ENCODE data around the gene SPAG16. TPM values are rescaled to one million over a fixed set of nuclear protein-coding genes. Genes with fewer than 3 reads are reported as not detected.

SPAG16 gene
- total RNA-seq, 1 experiment from 2014 or later: 30.0 TPM

DNA sequence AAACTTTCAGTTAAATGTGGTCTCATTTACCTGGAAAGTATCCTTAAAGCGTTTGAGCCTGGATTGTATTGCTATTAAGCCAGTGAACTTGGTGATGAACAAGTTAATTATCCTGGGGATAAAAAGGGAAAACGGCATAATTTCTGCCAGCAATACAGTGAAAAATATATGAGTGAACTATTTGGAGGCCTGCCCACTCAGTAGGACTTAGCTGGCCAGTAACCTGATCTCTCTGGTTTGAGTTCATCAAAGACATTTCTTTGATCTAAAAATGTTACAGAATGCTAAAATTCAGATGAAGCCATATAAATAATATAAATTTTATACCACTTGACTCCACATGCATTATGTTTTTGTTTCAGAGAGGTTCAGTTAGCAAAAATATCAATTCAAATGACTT lies 885.5 kb downstream of the SPAG16 start:
- no peak overlapping the region for H3K4me2 ChIP-seq
- no peaks in the 10 kb centered on the region for H3K4me1 ChIP-seq (replicated peaks; ENCODE audit: insufficient read depth)
- H3K36me3 ChIP-seq (ENCODE audit: low read depth): no peaks in the 10 kb centered on the region
- ChIA-PET CTCF (no interaction called here), POLR2A (ENCODE audit: unreplicated experiment) (no interaction called here)
- no TSS peak for BruUV-seq (replicated peaks)
- H2AFZ ChIP-seq: no peak overlapping the region
- H3K27me3 ChIP-seq (ENCODE audit: insufficient read depth, low read depth): no peaks in the 10 kb centered on the region
- DNase-seq: no peak
- H3K9me3 ChIP-seq (ENCODE audit: insufficient read depth, low read depth): no peaks in the 10 kb centered on the region
- no peak for TF ChIP-seq EZH2 (IDR thresholded peaks at IDR 0.05; ENCODE audit: low read depth)
- no peak for TF ChIP-seq CTCF (conservative IDR thresholded peaks at IDR 0.05)
- H4K20me1 ChIP-seq (ENCODE audit: insufficient read depth): no peaks in the 10 kb centered on the region
- H3K9me2 ChIP-seq (ENCODE audit: insufficient read depth): no peaks in the 10 kb centered on the region
- H3K79me2 ChIP-seq (ENCODE audit: low read depth): no peaks in the 10 kb centered on the region
- no peak overlapping the region for H3K4me3 ChIP-seq
- intact Hi-C loops (cut with micrococcal nuclease; ENCODE audit: unreplicated experiment): no loop called here
- H3F3A ChIP-seq (ENCODE audit: insufficient read depth, low read depth): no peaks in the 10 kb centered on the region
- no peak overlapping the region for H3K27ac ChIP-seq

DNA sequence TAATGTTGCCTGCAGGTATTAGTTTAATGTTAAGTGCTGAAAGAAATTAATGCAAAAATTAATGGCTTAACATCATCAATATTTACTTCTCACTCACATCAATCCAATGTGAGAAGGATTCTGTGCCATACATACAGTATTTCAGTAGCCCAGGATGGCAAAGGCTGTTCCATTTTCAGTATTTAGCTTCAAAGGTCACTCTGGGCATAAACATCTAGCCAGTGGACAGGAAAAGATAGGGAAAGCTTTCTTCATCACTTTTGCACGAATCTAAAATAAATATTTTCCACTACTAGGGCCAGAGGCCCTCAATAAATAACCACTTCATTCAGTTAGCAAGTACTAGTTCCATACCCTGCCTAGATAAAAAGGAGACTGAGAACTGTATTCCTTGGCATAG lies 890.3 kb downstream of the SPAG16 start:
- Histone ChIP-seq H3K9me3 (ENCODE audit: insufficient read depth, low read depth) (no peaks in the 10 kb centered on the region), H3K36me3 (ENCODE audit: low read depth) (no peaks in the 10 kb centered on the region), H3K4me2 (no peak overlapping the region), H3K79me2 (ENCODE audit: low read depth) (no peaks in the 10 kb centered on the region), H2AFZ (peak overlapping the region; percentile 23; the same call in 1 of the 2 replicates), H4K20me1 (ENCODE audit: insufficient read depth) (no peaks in the 10 kb centered on the region), H3K4me3 (no peak overlapping the region), H3F3A (ENCODE audit: insufficient read depth, low read depth) (no peaks in the 10 kb centered on the region), H3K27ac (no peak overlapping the region), H3K27me3 (ENCODE audit: insufficient read depth, low read depth) (no peaks in the 10 kb centered on the region), H3K9me2 (ENCODE audit: insufficient read depth) (no peaks in the 10 kb centered on the region), H3K4me1 (replicated peaks; ENCODE audit: insufficient read depth) (no peaks in the 10 kb centered on the region)
- intact Hi-C loops (cut with micrococcal nuclease; ENCODE audit: unreplicated experiment): no loop called here
- no peak for TF ChIP-seq CTCF (conservative IDR thresholded peaks at IDR 0.05)
- no peak for TF ChIP-seq EZH2 (IDR thresholded peaks at IDR 0.05; ENCODE audit: low read depth)
- DNase-seq: no peak
- ChIA-PET CTCF (no interaction called here), POLR2A (ENCODE audit: unreplicated experiment) (no interaction called here)
- BruUV-seq (replicated peaks): no TSS peak

GRCh38 chr2:214180071-214180470 lies 895.8 kb downstream of the SPAG16 start:
- Histone ChIP-seq H3K4me1 (replicated peaks; ENCODE audit: insufficient read depth) (no peaks in the 10 kb centered on the region), H4K20me1 (ENCODE audit: insufficient read depth) (no peaks in the 10 kb centered on the region), H3K9me3 (ENCODE audit: insufficient read depth, low read depth) (no peaks in the 10 kb centered on the region), H3K9me2 (ENCODE audit: insufficient read depth) (no peaks in the 10 kb centered on the region), H3K4me3 (no peak overlapping the region), H3K27ac (no peak overlapping the region), H3K4me2 (no peak overlapping the region), H2AFZ (no peak overlapping the region), H3K79me2 (ENCODE audit: low read depth) (no peaks in the 10 kb centered on the region), H3K36me3 (ENCODE audit: low read depth) (no peaks in the 10 kb centered on the region), H3K27me3 (ENCODE audit: insufficient read depth, low read depth) (no peaks in the 10 kb centered on the region), H3F3A (ENCODE audit: insufficient read depth, low read depth) (no peaks in the 10 kb centered on the region)
- CTCF ChIA-PET: no interaction called here
- no peak for TF ChIP-seq EZH2 (IDR thresholded peaks at IDR 0.05; ENCODE audit: low read depth)
- TF ChIP-seq CTCF (conservative IDR thresholded peaks at IDR 0.05): no peak
- POLR2A ChIA-PET (ENCODE audit: unreplicated experiment): no interaction called here
- intact Hi-C loops (cut with micrococcal nuclease; ENCODE audit: unreplicated experiment): no loop called here
- no TSS peak for BruUV-seq (replicated peaks)
- no peak for DNase-seq

Measured in PC-9 (cell line).